Activated CD4-positive, alpha-beta memory T cell treated with anti-CD3 and anti-CD28 coated beads for 36 hours (primary cell): ENCODE results near the gene CACNA1D. TPM values are rescaled to one million over a fixed set of nuclear protein-coding genes. Genes with fewer than 3 reads are reported as not detected.
"Not testable (repeated sequence)": the region's sequence is repeated elsewhere in the genome, so short reads cannot be mapped to it uniquely, and the experiment has no call there.

ENCODE experiments used
- CTCF ChIA-PET: fragments of 350-600 bp; sonication (Branson Sonifier 250); formaldehyde crosslinking; loops from one replicate; lab custom pipeline; 2021; ENCODE audit warnings: antibody characterized with exemption, inconsistent platforms; lab: Charles Lee
- POLR2A ChIA-PET: fragments of 350-600 bp; sonication (Branson Sonifier 250); formaldehyde crosslinking; loops from one replicate; lab custom pipeline; 2021; ENCODE audit warnings: antibody characterized with exemption; lab: Charles Lee
- DNase-seq: peaks from one replicate; pipeline ENCODE4 v3.0.0-alpha.2; 2020
- H3K27ac Mint-ChIP-seq: one replicate; pipeline ENCODE4 v1.8.0; 2021; ENCODE audit warnings: mixed read lengths
- H3K27me3 Mint-ChIP-seq: one replicate; pipeline ENCODE4 v1.8.0; 2021; ENCODE audit warnings: mixed read lengths
- H3K36me3 Mint-ChIP-seq: one replicate; pipeline ENCODE4 v1.8.0; 2021; ENCODE audit warnings: mixed read lengths
- H3K4me1 Mint-ChIP-seq: one replicate; pipeline ENCODE4 v1.8.0; 2021; ENCODE audit warnings: low read depth, mixed read lengths
- H3K4me3 Mint-ChIP-seq: one replicate; pipeline ENCODE4 v1.8.0; 2021; ENCODE audit warnings: mild to moderate bottlenecking, mixed read lengths
- H3K9me3 Mint-ChIP-seq: one replicate; pipeline ENCODE4 v1.8.0; 2021; ENCODE audit warnings: mixed read lengths
- intact Hi-C: fragments of 100-400 bp; cut with micrococcal nuclease; formaldehyde crosslinking; loops from one replicate; pipeline ENCODE4 v1.15.1; 2023
- total RNA-seq, 2 experiments: library from RNA; stranded (reverse); gene quantifications; one replicate each; pipeline ENCODE4 v1.2.3, GENCODE V29; 2021

CACNA1D gene
- under 1 TPM; 0.24 to 0.53 TPM for total RNA-seq

DNA sequence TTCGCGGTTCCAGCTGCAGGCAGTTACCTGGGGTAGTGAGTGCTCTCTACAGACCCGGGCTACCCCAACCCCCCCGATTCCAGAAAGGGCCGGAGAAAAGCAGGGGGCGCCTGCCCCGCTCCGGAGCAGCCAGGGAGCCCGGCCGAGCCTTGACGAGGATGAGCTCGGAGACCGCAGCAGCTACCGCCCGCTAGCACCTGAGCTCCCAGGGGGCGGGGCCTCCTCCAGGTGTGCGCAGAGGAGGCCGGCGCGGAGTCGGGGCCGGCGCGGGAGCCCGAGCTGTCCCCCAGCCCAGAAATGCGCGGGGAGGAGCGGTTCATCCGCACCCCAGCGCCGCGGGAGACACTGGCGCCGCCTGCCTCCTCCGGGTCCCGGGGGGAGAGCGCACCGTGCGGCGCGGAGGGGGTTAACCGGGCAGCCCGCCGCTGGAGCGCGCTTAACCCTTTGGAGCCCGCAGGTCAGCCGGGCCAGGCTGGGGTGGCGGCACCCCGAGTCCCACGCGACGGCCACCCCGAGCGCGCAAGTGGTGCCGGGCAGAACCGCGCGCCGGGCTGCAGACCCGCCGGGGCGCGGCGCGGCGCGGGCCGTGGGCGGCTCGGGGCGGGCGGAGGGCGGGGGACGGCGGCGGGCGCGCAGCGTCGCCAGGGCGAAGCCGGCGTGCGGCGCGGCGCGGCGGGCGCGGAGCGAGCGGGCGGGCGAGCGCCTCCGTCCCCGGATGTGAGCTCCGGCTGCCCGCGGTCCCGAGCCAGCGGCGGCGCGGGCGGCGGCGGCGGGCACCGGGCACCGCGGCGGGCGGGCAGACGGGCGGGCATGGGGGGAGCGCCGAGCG is at the start of gene CACNA1D:
Gene CACNA1D (plus strand): TSS at position 649 of the 829 bp plus-strand sequence. CDS start 556 bp downstream, outside the sequence.
- no peak within 1 kb of the TSS for H3K4me3 Mint-ChIP-seq

DNA sequence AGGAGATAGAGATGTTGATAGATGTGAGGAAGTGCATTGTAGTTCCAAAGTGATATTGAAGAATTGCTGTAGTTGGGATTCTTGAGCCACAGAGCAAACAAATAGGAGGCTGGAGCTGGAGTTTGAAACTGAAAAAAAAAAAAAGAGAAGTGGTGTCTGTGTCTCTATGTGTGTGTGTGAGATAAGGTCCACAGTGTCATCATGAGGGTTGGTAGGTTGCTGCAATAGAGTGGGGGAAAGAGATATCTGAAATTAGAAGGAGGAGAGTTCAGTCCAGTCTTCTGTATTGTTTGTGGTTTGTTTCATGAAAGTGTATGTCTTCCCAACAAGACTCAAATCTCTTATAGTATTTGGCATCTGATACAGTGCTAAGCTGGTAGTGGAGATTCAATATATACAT is 37.3 kb upstream of the CACNA1D start:
- no peak for DNase-seq
- no peaks in the 10 kb centered on the region for H3K4me1 Mint-ChIP-seq
- no peaks in the 10 kb centered on the region for H3K36me3 Mint-ChIP-seq
- intact Hi-C loops, result no loop called here
- H3K27ac Mint-ChIP-seq, result no peak overlapping the region
- no peaks in the 10 kb centered on the region for H3K9me3 Mint-ChIP-seq
- ChIA-PET CTCF (no interaction called here), POLR2A (no interaction called here)
- peaks cover 14% of the 10 kb centered on the region for H3K27me3 Mint-ChIP-seq
- no peak overlapping the region for H3K4me3 Mint-ChIP-seq

More for the DNA sequence above, at the start of gene CACNA1D:
- H3K4me1 Mint-ChIP-seq, result peaks cover 13% of the 10 kb centered on the region
- intact Hi-C loops, result no loop called here
- H3K27me3 Mint-ChIP-seq, result peaks cover 44% of the 10 kb centered on the region
- ChIA-PET POLR2A (no interaction called here), CTCF (no interaction called here)
- peak; percentile 18 for DNase-seq
- no peaks in the 10 kb centered on the region for H3K36me3 Mint-ChIP-seq
- no peaks in the 10 kb centered on the region for H3K9me3 Mint-ChIP-seq
- H3K27ac Mint-ChIP-seq, result no peak within 1 kb of the TSS

DNA sequence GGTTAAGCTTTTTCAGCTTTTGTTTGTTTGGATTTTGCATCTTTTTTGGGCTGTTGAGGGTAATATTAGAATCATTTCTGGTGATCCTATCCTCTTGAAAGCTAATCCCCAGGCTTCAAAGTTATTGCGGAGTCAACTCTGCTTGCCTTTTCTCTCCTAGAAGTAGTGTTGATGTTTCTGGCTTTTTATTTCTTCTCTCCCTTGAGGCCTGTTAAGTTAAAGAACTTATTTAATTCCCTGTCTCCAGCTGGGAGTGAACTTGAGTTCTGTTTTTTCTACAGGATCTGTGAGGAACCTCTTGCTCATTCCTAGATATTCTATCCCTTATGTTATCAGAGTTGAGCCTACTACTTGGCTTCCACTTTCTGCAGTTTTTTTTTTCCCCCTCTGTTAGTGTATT is 34.1 kb upstream of the CACNA1D start:
- intact Hi-C loops, result no loop called here
- DNase-seq, result no peak
- no peaks in the 10 kb centered on the region for H3K9me3 Mint-ChIP-seq
- H3K36me3 Mint-ChIP-seq, result no peaks in the 10 kb centered on the region
- no peaks in the 10 kb centered on the region for H3K4me1 Mint-ChIP-seq
- H3K4me3 Mint-ChIP-seq, result no peak overlapping the region
- CTCF ChIA-PET, result no interaction called here
- peaks cover 13% of the 10 kb centered on the region for H3K27me3 Mint-ChIP-seq
- no peak overlapping the region for H3K27ac Mint-ChIP-seq
- POLR2A ChIA-PET, result no interaction called here

DNA sequence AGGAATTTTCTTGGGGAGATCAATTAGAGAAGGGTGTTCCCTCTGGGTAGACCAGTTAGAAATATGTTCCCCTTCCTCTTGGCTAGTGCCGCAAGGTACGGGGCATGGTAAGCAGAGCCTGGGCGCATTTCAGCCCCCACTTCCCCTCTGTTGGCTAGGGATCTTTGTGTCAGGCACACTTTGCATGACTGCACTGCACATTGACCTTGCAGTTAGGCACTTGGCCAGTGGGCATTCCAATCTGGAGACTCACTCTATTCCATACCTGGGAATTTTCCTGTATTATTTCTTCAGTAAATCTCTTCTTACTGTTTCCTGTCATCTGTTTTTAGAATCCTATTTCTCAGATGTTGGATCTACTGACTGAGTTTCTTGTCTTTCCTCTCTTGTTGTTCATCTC is 30.0 kb upstream of the CACNA1D start:
- DNase-seq, result no peak
- POLR2A ChIA-PET, result no interaction called here
- Mint-ChIP-seq H3K9me3 (peaks cover 4% of the 10 kb centered on the region), H3K4me1 (no peaks in the 10 kb centered on the region), H3K27me3 (peaks cover 17% of the 10 kb centered on the region), H3K36me3 (peaks cover under 1% of the 10 kb centered on the region), H3K4me3 (no peak overlapping the region), H3K27ac (no peak overlapping the region)
- CTCF ChIA-PET, result no interaction called here
- intact Hi-C loops, result no loop called here

DNA sequence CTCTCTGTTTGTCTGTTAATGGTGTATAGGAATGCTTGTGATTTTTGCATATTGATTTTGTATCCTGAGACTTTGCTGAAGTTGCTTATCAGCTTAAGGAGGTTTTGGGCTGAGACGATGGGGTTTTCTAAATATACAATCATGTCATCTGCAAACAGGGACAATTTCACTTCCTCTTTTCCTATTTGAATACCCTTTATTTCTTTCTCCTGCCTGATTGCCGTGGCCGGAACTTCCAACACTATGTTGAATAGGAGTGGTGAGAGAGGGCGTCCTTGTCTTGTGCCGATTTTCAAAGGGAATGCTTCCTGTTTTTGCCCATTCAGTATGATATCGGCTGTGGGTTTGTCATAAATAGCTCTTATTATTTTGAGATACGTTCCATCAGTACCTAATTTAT is 24.7 kb upstream of the CACNA1D start:
- H3K27ac Mint-ChIP-seq, CTCF ChIA-PET, H3K9me3 Mint-ChIP-seq, DNase-seq, H3K36me3 Mint-ChIP-seq, POLR2A ChIA-PET, H3K4me3 Mint-ChIP-seq, H3K4me1 Mint-ChIP-seq, intact Hi-C loops: not testable (repeated sequence)
- peaks cover 26% of the 10 kb centered on the region for H3K27me3 Mint-ChIP-seq

DNA sequence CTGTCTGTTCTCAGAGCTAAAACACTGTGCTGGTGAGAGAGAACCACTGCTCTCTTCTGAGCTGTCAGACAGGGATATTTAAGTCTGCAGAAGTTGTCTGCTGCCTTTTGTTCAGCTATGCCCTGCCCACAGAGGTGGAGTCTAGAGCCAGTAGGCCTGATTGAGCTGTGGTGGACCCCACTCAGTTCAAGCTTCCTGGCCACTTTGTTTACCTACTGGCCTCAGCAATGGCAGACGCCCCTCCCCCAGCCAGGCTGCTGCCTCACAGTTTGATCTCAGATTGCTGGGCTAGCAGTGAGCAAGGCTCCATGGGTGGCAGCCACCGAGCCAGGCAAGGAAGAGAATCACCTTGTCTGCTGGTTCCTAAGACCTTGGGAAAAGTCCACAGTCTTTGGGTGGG is 21.0 kb upstream of the CACNA1D start:
- H3K27ac Mint-ChIP-seq, result no peak overlapping the region
- POLR2A ChIA-PET, result no interaction called here
- DNase-seq, result no peak
- peaks cover 6% of the 10 kb centered on the region for H3K9me3 Mint-ChIP-seq
- intact Hi-C loops, result no loop called here
- H3K4me1 Mint-ChIP-seq, result no peaks in the 10 kb centered on the region
- H3K27me3 Mint-ChIP-seq, result peaks cover 33% of the 10 kb centered on the region
- no peak overlapping the region for H3K4me3 Mint-ChIP-seq
- CTCF ChIA-PET, result no interaction called here
- H3K36me3 Mint-ChIP-seq, result peaks cover 1% of the 10 kb centered on the region

DNA sequence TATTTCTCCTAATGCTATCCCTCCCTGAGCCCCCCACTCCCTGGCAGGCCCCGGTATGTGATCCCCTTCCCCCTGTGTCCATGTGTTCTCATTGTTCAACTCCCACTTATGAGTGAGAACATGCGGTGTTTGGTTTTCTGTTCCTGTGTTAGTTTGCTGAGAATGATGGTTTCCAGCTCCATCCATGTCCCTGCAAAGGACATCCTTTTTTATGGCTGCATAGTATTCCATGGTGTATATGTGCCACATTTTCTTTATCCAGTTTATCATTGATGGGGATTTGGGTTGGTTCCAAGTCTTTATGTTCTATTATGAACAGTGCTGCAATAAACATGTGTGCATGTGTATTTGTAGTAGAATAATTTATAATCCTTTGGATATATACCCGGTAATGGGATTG is 18.0 kb upstream of the CACNA1D start:
- CTCF ChIA-PET, POLR2A ChIA-PET: not testable (repeated sequence)

DNA sequence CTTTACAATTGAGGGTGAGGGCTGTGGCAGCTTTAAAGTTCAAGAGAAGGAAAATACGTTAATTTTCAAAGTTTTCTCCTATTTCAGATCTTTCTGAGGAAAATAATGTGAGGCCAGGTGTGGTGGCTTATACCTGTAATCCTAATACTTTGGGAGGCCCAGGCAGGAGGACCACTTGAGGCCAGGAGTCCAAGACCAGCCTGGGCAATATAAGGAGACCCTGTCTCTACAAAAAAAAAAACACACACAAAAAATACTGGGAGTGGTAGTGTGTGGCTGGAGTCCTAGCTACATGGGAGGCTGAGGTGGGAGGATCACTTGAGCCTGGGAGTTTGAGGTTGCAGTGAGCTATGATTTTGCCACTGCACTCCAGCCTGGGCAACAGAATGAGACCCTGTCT is 16.7 kb upstream of the CACNA1D start:
- DNase-seq, CTCF ChIA-PET, intact Hi-C loops, H3K4me3 Mint-ChIP-seq, H3K9me3 Mint-ChIP-seq, H3K4me1 Mint-ChIP-seq, POLR2A ChIA-PET, H3K36me3 Mint-ChIP-seq, H3K27ac Mint-ChIP-seq: not testable (repeated sequence)
- peaks cover 30% of the 10 kb centered on the region for H3K27me3 Mint-ChIP-seq

More for the DNA sequence above, 18.0 kb upstream of the CACNA1D start:
- H3K9me3 Mint-ChIP-seq, H3K4me1 Mint-ChIP-seq, H3K36me3 Mint-ChIP-seq, H3K27ac Mint-ChIP-seq, intact Hi-C loops, H3K4me3 Mint-ChIP-seq, DNase-seq: not testable (repeated sequence)
- H3K27me3 Mint-ChIP-seq, result peaks cover 31% of the 10 kb centered on the region

DNA sequence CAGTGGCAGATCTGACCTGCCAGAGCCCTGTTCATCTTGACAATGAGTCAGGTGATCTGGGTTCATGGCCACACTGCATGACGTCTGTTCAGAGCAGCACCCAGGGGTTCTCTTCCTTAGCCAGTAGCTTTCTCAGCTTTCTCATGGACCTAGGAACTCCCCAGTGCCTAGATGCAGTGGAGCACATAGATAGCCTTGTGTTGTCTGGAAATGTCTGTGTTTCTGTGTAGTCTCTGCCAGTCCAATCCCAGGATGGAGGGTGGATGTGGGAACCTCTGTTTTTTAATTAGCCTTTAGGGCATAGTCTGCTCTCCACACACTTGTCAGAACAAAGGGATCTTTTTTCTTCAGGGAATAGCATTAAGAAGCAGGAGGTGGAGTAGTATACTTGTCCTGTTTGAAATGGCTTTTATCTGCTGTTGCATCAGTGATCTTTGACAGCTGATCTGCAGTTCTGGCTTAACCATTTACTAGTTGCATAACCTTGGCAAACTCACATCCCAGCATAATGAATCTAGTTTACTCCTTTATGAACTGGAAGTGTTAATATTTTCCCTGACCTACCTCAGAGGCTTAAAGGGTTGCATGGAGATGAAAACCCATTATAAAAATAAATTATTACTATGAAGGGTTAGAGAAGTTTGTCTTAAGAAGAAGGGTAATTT is 16.1 kb upstream of the CACNA1D start:
- H3K27me3 Mint-ChIP-seq, result peaks cover 30% of the 10 kb centered on the region
- ChIA-PET POLR2A (no interaction called here), CTCF (no interaction called here)
- H3K4me3 Mint-ChIP-seq, result no peak overlapping the region
- no peak for DNase-seq
- no peak overlapping the region for H3K27ac Mint-ChIP-seq
- H3K9me3 Mint-ChIP-seq, result no peaks in the 10 kb centered on the region
- H3K4me1 Mint-ChIP-seq, result no peaks in the 10 kb centered on the region
- intact Hi-C loops, result no loop called here
- no peaks in the 10 kb centered on the region for H3K36me3 Mint-ChIP-seq

DNA sequence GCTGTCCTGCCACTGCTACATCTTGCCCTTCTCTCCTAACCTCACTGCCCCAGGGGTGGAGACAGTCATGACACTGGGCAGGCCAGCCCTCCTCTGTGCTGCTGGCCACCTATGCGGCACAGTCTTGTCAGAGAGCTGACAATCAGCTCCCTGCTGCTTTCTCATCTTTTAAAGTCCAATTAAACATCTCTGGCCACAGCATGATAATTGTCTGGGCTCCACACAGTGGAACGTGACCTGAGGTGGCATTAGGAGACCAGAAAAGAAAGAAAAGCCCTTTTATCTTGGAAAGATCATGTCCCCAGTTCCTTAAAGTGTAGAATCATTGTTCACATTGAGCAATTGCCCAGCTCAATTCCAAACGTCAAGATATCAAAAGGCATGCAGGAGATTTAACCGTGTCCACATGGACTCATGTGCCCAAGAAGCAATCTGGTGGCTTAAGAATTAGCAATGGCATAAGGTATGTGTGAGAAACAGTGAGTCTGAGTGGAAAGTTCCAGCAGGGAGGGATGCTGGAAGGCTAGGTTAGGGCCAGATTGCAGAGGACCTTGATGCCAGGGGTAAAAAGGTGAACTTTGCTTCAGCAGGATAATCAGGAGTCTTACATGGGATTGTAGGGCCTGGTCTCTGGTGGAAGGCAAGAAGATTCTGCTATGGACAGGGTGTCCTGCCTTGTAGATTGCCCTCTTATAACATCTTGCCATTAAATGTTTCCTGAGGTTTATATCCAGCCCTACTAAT is 15.3 kb upstream of the CACNA1D start:
- intact Hi-C loops, result no loop called here
- Mint-ChIP-seq H3K27me3 (peaks cover 28% of the 10 kb centered on the region), H3K9me3 (no peaks in the 10 kb centered on the region), H3K36me3 (no peaks in the 10 kb centered on the region), H3K27ac (no peak overlapping the region), H3K4me3 (no peak overlapping the region), H3K4me1 (no peaks in the 10 kb centered on the region)
- POLR2A ChIA-PET, result no interaction called here
- no peak for DNase-seq
- CTCF ChIA-PET, result no interaction called here

DNA sequence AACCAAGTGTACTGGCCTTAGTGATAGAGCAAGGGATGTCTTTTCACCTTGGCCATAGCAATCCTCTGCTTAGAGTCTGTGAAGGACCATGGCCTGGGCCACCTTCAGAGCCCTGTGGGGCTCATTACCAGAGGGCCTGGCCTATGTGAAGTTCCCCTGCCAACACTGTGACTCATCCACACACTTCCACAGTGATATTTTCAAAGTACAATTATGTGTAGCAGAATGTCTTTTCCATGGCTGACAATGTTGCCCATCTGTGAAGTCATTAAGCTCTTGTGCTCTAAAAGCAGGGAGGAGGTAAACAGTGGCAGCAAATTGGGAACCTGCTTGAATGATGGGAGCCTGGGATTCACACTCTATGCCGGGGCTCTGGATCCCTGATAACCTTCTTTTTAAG is 12.2 kb upstream of the CACNA1D start:
- intact Hi-C loops, result no loop called here
- Mint-ChIP-seq H3K36me3 (no peaks in the 10 kb centered on the region), H3K4me3 (no peak overlapping the region), H3K27ac (no peak overlapping the region), H3K4me1 (no peaks in the 10 kb centered on the region), H3K27me3 (peaks cover 23% of the 10 kb centered on the region), H3K9me3 (no peaks in the 10 kb centered on the region)
- DNase-seq, result no peak
- ChIA-PET CTCF (no interaction called here), POLR2A (no interaction called here)

DNA sequence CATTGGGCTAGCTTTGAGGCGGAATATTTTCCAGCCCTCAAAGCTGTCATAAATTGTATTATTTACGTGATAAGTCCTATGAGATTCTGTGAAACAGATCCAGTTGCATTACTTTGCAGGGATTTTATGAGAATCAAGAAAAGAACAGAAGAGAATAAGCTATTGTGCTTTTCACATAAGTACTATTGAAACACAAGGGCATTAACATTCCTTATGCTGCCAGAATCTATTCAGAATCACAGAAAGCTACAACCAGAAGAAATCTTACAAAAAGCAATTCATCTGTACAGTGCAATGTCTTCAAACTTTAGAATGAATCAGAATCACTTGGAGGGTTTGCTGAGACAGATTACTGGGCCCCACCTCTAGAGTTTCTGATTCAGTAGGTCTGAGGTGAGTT is 10.6 kb upstream of the CACNA1D start:
- intact Hi-C loops, result no loop called here
- ChIA-PET POLR2A (no interaction called here), CTCF (no interaction called here)
- H3K27me3 Mint-ChIP-seq, result peaks cover 19% of the 10 kb centered on the region
- H3K36me3 Mint-ChIP-seq, result no peaks in the 10 kb centered on the region
- H3K9me3 Mint-ChIP-seq, result no peaks in the 10 kb centered on the region
- no peaks in the 10 kb centered on the region for H3K4me1 Mint-ChIP-seq
- DNase-seq, result no peak
- H3K4me3 Mint-ChIP-seq, result no peak overlapping the region
- H3K27ac Mint-ChIP-seq, result no peak overlapping the region
